ENCODE results near the gene SURF4. TPM values are rescaled to one million over a fixed set of nuclear protein-coding genes. Genes with fewer than 3 reads are reported as not detected.
"Not testable (repeated sequence)": the region's sequence is repeated elsewhere in the genome, so short reads cannot be mapped to it uniquely, and the experiment has no call there.

The SURF4 gene
- total and polyA plus RNA-seq, 10 donors: 21.9 to 115 (median 90.0) TPM

DNA sequence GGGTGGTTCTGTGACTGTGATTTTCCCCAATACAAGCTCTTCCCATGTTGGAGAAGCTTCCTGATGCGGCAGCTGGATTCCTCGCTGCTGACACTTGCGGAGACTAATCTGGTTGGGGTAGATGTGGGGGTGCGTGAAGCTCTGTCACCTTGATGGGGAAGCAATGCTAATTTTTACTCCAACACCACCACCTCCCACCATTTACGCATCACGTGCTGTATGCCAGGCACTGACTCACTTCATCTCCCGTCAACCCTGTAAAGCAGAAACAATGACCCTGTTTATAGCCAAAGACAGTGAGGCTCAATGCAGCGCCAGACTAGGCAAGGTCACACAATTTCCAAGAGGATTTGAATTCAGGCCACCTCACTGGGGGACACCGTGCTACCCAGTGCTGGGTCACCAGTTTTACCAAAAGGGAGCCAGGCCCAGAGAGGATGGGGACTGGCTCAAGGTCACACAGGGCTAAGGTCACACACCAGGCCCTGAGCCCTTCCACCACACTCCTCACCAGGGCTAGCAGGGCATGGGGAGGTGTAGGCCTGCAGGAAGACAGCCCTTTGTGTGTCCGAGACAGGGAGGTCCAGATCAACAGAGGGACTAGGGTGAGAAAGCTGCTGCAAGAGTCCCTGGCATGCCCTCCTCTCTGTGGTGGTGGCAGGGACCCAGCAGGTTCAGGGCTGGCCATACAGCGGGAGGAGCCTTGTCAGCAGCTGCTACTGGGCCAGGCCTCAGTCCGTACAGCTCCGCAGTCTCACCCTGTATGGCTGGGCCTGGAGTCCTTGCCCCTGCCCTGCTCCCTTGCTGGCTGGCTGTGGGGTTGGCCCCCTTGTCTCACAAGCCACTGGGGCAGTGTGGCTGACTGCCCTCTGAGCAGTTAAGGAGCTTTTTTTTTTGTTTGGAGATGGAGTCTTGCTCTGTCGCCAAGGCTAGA is 3.6 kb upstream of the SURF4 start:
- TF ChIP-seq, protein P1, sequence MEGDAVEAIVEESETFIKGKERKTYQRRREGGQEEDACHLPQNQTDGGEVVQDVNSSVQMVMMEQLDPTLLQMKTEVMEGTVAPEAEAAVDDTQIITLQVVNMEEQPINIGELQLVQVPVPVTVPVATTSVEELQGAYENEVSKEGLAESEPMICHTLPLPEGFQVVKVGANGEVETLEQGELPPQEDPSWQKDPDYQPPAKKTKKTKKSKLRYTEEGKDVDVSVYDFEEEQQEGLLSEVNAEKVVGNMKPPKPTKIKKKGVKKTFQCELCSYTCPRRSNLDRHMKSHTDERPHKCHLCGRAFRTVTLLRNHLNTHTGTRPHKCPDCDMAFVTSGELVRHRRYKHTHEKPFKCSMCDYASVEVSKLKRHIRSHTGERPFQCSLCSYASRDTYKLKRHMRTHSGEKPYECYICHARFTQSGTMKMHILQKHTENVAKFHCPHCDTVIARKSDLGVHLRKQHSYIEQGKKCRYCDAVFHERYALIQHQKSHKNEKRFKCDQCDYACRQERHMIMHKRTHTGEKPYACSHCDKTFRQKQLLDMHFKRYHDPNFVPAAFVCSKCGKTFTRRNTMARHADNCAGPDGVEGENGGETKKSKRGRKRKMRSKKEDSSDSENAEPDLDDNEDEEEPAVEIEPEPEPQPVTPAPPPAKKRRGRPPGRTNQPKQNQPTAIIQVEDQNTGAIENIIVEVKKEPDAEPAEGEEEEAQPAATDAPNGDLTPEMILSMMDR (IDR thresholded peaks at IDR 0.05 in 8 of 11, conservative IDR thresholded peaks at IDR 0.05 in 3 of 11): no peak
- no peak for TF ChIP-seq POLR2A (IDR thresholded peaks at IDR 0.05)
- TF ChIP-seq POLR2AphosphoS5 (IDR thresholded peaks at IDR 0.05): no peak
- H3K36me3 ChIP-seq: no peaks in the 10 kb centered on the region
- H3K4me1 ChIP-seq: peaks cover 10 to 30% (median 16%) of the 10 kb centered on the region in 6 donors
- no peaks in the 10 kb centered on the region for H3K27me3 ChIP-seq (replicated peaks in 1 of 7)
- WGBS, 5 donors: 87 to 90% (median 89%) methylated on average over 12 to 14 of the region's 14 CpGs
- intact Hi-C loops (cut with DNase I; ENCODE audit: low total_unique reads): no loop called here
- no peak overlapping the region for H3K27ac ChIP-seq
- no peak for DNase-seq
- H3K9me3 ChIP-seq: no peaks in the 10 kb centered on the region
- H3K4me3 ChIP-seq: no peak overlapping the region

DNA sequence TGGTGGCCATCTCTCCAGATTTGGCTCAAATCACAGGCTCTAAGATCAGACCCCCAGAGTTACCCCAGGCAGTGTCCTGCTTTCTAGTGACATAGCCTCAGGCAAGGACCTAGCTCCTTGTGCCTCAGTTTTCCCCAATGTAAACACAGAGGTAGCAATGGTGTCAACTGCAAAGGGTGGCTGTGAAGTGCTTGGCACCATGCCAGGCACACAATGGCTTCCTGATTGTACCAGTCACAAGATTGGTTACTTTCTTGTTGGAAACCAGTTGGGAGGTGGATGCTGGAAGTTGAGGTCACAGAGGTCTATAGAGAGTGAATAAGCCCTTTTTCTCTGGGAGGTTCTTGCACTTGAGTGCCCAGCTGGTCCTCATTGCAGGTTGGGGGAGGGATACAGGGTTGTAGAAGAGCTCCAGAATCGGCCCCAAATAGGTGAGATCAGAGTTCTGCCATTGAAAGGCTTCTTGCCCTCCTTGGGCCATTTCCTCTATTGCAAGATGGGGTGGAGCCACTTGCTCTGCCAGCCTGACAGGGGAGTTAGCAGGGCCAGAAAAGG is 2.6 kb upstream of the SURF4 start:
- Histone ChIP-seq H3K9me3 (no peaks in the 10 kb centered on the region), H3K36me3 (peaks cover 0 to 2% (median under 1%) of the 10 kb centered on the region in 6 donors), H3K27ac (no peak overlapping the region), H3K4me1 (peaks cover 17 to 39% (median 25%) of the 10 kb centered on the region in 6 donors), H3K4me3 (no peak overlapping the region), H3K27me3 (replicated peaks in 1 of 7) (no peaks in the 10 kb centered on the region)
- no peak for DNase-seq
- WGBS, 5 donors: 30 to 84% (median 52%) methylated on average over 1 of the region's 1 CpG
- TF ChIP-seq POLR2A (IDR thresholded peaks at IDR 0.05) (no peak), POLR2AphosphoS5 (IDR thresholded peaks at IDR 0.05) (no peak)
- TF ChIP-seq, protein P1 (IDR thresholded peaks at IDR 0.05 in 8 of 11, conservative IDR thresholded peaks at IDR 0.05 in 3 of 11): no peak
- intact Hi-C loops (cut with DNase I; ENCODE audit: low total_unique reads): no loop called here

DNA sequence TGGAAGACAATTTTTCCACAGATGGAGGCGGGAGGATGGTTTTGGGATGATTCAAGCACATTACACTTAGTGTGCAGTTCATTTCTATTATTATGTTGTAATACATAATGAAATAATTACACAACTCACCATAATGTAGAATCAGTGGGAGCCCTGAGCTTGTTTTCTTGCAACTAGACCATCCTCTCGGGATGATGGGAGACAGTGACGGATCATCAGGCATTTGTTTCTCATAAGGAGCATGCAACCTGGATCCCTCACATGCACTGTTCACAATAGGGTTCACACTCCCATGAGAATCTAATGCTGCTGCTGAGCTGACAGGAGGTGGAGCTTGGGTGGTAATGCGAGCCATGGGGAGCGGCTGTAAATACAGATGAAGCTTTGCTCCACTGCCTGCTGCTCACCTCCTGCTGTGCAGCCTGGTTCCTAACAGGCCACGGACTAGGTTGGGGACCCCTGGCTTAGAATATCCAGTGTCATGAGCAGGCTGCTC is 1.9 kb upstream of the SURF4 start:
- no peak for DNase-seq
- Histone ChIP-seq H3K4me3 (no peak overlapping the region), H3K9me3 (no peaks in the 10 kb centered on the region), H3K27ac (no peak overlapping the region), H3K36me3 (peaks cover 0 to 9% (median 4%) of the 10 kb centered on the region in 6 donors), H3K4me1 (peaks cover 18 to 46% (median 32%) of the 10 kb centered on the region in 6 donors), H3K27me3 (replicated peaks in 1 of 7) (no peaks in the 10 kb centered on the region)
- TF ChIP-seq POLR2A (IDR thresholded peaks at IDR 0.05) (no peak), POLR2AphosphoS5 (IDR thresholded peaks at IDR 0.05) (no peak)
- TF ChIP-seq, protein P1 (IDR thresholded peaks at IDR 0.05 in 8 of 11, conservative IDR thresholded peaks at IDR 0.05 in 3 of 11): no peak
- 78 to 86% (median 82%) methylated on average over 6 of the region's 6 CpGs for WGBS, 5 donors
- intact Hi-C loops (cut with DNase I; ENCODE audit: low total_unique reads): no loop called here

DNA sequence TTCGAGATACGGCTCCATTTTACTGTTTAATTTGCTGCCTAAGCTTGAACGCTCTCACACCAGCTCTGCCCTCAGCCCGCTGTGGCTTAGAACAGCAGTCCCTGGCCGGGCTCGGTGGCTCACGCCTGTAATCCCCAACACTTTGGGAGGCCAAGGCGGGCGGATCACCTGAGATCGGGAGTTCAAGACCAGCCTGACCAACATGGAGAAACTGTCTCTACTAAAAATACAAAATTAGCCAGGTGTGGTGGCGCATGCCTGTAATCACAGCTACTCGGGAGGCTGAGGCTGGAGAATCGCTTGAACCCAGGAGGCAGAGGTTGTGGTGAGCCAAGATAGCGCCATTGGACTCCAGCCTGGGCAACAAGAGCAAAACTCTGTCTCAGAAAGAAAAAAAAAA is 1.4 kb upstream of the SURF4 start:
- intact Hi-C loops (cut with DNase I; ENCODE audit: low total_unique reads); H3K27me3 ChIP-seq (replicated peaks in 1 of 7); H3K27ac ChIP-seq; DNase-seq; H3K9me3 ChIP-seq: not testable (repeated sequence)
- Histone ChIP-seq H3K36me3 (peaks cover 0 to 14% (median 5%) of the 10 kb centered on the region in 6 donors), H3K4me3 (peak overlapping the region in 1 of 8 donors; percentile 99), H3K4me1 (peaks cover 23 to 51% (median 37%) of the 10 kb centered on the region in 6 donors)
- whole genome bisulfite sequencing, 5 donors: 91 to 96% (median 92%) methylated on average over 14 of the region's 14 CpGs
